NCI-H187 treated with DMSO at 0.1 percent for 48 hours (cell line): Measurements from ENCODE around the gene DRICH1.
"Not testable (repeated sequence)": the region's sequence is repeated elsewhere in the genome, so short reads cannot be mapped to it uniquely, and the experiment has no call there.

Experiments used
- DNase-seq: peaks from one replicate; lab custom pipeline; 2025; lab: John Stamatoyannopoulos, UW

DRICH1 gene

GRCh38 chr22:23649071-23649501, 17.0 kb upstream of the DRICH1 start:
- DNase-seq = no peak

DNA sequence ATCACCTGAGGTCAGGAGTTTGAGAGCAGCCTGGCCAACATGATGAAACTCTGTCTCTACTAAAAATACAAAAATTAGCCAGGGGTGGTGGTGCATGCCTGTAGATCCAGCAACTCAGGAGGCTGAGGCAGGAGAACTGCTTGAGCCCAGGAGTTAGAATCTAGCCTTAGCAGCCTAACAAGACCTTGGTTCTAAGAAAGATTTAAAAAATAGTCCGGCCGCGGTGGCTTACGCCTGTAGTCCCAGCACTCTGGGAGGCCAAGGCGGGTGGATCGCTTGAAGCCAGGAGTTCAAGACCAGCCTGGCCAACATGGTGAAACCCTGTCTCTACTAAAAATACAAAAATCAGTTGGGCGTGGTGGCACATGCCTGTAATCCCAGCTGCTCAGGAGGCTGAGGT, 14.4 kb upstream of the DRICH1 start:
- DNase-seq = not testable (repeated sequence)

- not testable (repeated sequence) for DNase-seq
Observed at GRCh38 chr22:23640206-23640605, 8.1 kb upstream of the DRICH1 start.

DNA sequence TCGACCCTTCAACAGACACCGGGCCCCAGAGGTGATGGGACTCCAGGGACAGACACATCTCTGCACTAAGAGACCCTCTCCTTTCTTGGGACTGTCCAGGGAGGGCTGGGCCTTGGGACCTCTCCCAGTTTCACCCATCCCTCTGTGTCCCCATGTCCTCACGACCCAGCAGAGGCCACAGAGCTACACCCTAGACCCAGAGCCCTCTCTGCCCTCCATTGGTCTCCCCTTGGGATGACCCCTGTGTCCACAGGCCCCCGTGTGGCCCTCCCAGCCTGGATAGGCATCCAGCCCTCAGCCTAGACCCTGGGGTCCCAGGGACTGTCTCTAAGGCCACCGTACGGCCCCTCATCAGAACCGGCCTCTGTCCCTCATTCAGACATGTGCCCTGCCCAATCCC, 7.5 kb upstream of the DRICH1 start:
- no peak for DNase-seq

GRCh38 chr22:23638611-23639010, 6.5 kb upstream of the DRICH1 start:
- DNase-seq = no peak

DNA sequence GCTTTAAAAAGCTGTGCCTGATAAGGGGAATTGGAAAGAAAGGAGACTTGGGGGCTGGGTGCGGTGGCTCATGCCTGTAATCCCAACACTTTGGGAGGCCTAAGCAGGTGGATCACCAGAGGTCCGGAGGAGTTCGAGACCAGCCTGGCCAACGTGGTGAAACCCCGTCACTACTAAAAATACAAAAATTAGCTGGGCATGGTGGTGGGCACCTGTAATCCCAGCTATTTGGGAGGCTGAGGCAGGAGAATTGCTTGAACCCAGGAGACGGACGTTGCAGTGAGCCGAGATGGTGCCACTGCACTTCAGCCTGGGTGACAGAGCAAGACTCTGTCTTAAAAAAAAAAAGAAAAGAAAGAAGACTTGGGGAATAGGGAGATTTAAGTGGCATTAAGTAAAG, 3.2 kb upstream of the DRICH1 start:
- not testable (repeated sequence) for DNase-seq

DNA sequence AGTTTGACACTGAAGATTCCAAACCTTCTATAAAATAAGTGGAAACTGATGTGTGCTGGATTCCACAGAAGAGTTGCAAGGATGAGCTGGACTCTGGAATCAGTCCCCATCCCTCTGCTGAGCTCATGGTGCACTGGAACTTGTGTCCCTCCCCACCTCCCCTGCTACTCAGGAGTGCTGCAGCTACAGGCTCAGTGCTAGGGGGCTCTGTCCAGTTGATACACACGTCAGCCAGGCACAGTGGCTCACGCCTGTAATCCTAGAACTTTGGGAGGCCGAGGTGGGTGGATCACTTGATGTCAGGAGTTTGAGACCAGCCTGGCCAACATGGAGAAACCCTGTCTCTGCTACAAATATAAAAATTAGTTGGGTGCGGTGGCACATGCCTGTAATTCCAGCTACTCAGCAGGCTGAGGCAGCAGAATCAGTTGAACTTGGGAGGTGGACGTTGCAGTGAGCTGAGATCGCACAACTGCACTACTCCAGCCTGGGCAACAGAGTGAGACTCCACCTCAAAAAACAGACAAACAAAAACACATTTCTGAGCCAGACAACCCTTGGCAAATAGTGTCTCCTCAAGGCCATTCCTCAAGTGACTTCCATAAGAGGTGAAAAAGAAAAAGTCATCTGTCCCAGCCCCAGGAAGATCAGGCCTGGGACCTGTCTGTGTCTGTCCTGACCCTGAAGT, 3.9 kb downstream of the DRICH1 start:
- not testable (repeated sequence) for DNase-seq

GRCh38 chr22:23627401-23628055, 4.6 kb downstream of the DRICH1 start:
- not testable (repeated sequence) for DNase-seq

DNA sequence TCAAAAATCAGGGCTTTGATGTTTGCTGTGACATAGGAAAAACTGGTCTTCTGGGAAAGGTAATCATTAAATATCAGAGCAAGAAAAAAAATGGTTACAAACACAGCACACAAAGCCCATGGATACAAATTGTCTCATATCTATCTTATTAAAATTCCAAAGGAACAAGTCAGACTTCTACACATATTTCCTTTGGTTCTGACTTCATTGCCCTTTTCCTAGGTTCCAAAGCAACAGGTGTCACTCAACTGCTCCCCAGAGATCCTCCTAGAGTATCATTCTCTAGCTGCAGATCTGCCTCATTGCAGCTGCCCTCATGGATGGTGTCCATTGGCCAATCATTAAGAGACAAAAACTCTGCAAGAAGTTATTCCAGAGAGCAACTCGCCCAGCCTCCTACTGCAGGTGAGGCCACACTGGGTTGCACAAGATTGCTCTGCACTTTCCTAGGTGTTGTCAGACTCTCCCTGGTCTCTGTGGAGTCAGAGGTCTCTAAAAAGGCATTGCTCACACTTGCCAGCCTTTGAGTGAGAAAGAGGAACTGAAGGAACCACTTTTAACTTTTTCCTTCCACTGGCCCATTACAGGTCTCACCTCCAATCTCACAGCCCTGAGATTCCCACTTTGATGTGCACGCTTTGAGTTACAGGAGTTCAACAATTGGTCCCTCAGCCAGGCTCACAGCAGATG, 5.7 kb downstream of the DRICH1 start:
- no peak for DNase-seq

DNA sequence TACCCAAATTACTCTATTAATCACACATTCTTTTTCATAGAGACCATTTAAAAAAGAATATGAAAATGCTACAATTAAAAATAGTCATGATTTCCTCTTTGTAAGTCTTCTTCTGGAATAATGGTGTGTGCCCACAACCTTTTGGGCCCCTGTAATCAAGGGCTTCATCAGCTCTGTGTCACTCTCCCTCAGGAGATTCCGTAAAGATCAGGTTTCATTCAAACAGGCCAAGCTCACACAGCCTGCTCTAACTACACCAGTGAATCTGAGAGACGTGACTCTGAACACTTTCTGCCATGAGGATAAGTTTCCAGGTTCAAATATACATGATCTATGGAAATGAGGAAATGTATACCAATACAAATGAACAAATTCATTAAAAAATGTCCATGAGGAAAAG, 9.5 kb downstream of the DRICH1 start:
- DNase-seq = no peak

DNA sequence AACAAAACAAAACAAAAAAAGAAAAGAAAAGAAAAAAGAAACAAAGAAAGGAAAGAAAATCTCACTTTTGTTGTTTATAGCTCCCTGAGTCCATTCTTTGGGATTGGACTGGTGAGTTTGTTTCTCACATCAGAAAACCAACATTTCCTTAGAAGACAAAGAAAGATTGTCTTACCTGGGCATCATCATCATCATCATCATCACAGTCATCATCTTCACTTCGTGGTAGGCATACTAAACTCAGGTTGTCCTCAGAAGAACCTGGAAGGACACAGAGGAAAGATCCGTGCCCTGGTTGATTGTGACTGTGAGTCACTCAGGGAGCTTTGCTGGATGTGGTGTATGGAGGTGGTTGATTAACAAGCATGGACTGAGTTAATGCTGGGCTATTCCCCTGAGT, 10.2 kb downstream of the DRICH1 start:
- DNase-seq = not testable (repeated sequence)

DNA sequence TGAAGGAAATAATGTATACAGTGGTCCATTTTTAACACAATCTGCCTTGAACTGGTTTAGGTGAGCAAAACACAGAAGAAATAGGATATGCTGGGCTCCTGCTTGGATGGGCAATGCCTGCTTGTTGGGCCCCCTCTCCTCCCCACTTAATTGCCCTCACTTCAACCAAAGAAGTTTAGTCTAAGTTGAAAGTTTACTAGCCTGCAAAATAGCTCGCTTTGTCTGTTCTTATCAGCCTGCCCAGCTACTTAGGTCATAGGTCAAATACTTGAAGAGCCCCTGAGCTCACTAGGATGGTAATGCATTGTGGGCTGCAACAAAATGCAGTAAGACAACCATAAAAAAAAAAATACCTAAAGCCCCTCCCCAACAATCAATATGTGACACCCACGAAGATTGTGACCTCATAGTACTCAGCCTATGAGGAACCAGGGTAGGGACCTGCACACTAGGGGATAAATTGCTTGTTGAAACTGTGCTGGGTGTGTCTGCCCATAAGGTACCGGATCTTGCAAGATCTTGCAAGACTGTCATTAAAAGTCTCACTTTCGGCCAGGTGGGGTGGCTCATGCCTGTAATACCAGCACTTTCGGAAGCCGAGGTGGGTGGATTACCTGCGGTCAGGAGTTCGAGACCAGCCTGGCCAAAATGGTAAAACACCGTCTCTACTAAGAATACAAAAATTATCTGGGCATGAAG, 10.9 kb downstream of the DRICH1 start:
- no peak for DNase-seq

DNA sequence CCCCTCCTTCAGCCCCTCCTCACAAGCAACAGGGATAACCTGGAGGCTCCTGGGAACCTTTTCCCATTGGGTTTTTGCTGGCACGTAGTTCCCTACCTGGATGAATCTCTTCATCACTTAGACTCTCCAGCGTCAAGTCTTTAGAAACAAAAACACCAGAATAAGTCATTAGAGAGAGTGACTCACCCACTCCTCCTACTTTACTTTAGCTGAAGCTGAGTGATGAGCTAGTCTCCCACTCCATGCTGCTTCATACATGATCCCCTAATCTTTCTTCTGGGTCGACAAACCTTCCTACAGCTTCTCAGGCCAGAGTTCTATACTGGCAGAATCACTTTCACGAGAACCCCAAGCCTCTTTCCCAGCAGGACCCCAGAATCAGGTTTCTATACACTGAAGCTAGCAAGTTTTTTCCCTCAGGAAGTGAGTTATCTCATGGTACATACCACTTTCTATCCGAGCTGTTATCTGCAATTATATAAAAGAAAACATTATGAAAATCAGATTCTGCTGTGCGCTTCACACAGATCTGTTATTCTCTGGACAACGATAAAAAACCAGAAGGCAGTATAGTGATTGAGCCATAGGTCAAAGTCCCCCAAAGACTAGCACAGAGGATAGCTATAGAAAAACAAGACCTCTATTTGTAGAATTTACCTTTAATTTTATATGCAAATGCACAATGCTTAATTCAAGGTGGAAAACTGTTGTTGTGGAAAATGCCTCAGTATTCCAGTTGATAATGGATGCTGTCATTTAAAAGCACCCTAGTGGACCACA, 18.7 kb downstream of the DRICH1 start:
- no peak for DNase-seq

GRCh38 chr22:23609983-23610781, 21.9 kb downstream of the DRICH1 start:
- DNase-seq = no peak

DNA sequence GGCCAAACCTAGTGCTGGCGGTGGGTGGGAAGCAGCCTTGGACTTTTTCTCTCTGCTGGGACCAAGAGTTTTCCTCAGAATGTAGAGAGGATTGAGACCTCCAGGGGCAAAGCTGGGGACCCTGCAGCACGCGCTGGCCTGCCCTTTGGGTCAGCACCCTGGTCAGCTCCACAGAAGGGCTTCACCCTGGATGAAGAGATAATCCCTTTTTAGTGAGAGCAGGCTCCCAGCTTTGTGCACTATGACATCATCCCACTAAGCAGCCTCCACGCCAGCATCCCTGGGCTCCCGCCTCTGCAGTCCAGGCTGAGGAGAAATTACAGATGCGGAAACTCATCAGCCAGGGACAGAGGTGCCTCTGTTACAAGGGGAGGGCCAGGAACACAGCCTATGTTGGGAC, 23.5 kb downstream of the DRICH1 start:
- no peak for DNase-seq

DNA sequence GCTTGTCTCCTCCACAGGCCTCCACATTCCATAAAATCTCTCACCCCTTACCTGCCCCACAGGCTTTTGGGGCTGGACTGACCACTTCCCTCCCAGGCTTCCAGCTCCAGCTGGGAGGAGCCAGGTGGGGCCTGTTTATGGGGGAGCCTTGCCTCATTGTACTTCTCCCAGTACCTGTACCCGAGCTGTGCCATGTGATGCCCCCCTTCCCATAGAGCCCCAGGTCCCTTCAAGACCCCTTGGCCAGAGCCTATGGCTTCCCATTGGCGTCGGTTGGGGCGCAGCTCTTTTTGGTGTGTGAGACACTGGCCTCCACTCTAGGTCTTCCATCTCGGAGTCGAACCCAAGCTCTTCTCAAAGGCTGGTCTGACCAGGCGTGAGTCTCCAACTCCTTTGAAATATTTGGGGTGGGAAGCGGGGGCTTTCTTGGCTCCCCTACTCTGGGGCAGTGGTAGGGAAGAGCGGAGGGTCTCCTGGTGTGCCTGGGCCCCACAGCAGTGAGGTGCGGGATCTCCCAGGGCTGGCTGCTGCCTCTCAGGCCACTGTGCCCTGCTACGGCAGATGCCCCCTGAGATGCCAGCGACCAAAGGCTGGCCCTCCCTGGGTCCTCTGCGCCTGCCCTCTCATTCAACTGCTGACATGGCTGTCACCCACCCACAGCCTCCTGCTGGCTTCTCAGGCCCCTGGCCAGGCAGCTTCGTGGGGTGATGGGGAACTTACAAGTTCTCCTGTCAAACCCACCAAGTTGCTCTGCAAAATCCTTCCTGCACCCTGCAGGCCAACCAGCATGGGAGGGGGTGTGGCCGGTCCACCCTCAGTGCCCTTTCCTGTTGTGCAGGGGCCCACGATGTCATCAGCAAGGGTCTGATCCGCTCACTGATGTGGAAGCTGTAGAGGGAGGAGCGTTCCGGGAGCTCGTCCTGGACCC, 25.7 kb downstream of the DRICH1 start:
- DNase-seq = no peak

DNA sequence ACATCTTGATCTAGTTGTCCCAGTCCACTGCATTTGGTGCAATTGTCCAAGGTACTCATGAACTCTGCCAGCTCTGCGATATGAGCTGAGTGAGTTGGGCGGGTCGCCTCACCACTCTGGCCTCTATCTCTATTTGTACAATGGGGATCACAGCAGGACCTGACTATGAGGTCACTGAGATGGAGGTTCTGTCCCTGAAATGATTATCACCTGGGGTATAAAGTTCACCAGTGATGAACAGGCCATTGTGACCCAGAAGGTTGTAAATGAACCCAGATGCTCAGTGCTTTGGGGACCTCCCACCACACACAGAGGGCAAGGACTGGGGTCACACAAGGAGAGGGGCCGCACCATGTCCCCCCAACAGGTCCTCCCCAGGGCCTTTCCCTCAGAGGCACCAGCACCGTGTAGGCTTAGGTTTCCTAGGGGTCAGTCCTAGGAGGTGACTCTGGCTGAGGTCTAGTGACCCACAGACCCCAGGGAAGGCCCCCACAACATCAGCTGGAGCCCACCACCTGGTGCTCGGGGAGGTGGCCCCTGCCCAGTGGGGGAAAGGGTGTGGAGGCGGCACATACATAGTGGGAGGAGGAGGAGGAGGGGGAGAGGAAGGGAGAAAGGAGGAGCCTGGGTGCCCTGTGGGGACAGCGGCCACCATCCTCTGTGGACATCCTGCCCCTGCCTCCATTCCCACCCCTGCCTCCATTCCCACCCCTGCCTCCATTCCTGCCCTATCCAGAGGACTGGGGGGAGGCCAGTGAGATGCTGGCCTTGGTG, 27.0 kb downstream of the DRICH1 start:
- no peak for DNase-seq

DNA sequence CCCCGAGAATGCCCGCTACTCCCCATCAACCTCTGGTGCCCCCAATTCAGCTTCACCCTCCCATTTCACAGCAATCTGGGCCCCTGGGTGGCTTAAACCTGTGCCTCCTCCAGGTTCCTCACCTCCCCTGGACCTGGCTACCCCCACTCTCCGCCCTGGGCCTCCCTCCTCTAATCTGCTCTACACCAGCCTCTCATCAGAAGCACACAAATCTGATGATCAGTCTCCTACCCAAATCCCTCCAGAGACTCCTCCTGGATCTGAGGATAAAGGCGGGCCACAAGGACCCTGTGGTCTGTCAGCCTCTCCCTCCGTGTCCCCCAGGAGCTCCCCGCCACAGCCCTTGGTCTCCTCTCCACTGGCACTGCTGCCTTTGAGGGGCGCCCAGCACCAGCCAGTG, 28.9 kb downstream of the DRICH1 start:
- DNase-seq = no peak
